Fibroblast of pulmonary artery (primary cell): ENCODE data around the gene ACOT11.
"Not testable (repeated sequence)": the region's sequence is repeated elsewhere in the genome, so short reads cannot be mapped to it uniquely, and the experiment has no call there.

Source experiments
- DNase-seq: peaks from one replicate; pipeline ENCODE4 v3.0.0-alpha.2; 2010; ENCODE audit warnings: low read depth
- H3K4me3 ChIP-seq: replicated peaks from 2 replicates; pipeline ENCODE4 v1.5.1; 2011; ENCODE audit warnings: low read depth, mild to moderate bottlenecking, control low read depth, low read length, moderate library complexity
- CTCF ChIP-seq: IDR thresholded peaks from 2 replicates; pipeline ENCODE4 v1.5.1; 2011; ENCODE audit warnings: mild to moderate bottlenecking, control low read depth, low read length, inconsistent platforms; ENCODE audit errors: missing control alignments

Gene ACOT11

GRCh38 chr1:54502342-54502741 lies 45.7 kb upstream of the ACOT11 start:
- H3K4me3 ChIP-seq = no peak overlapping the region
- no peak for DNase-seq
- TF ChIP-seq CTCF = no peak

- TF ChIP-seq CTCF = no peak
- H3K4me3 ChIP-seq = no peak overlapping the region
- no peak for DNase-seq
Observed at GRCh38 chr1:54506594-54506993, 41.4 kb upstream of the ACOT11 start.

- DNase-seq = no peak
- TF ChIP-seq CTCF = no peak
- no peak overlapping the region for H3K4me3 ChIP-seq
Observed at GRCh38 chr1:54507033-54507870, 40.8 kb upstream of the ACOT11 start.

- no peak for TF ChIP-seq CTCF
- no peak overlapping the region for H3K4me3 ChIP-seq
- no peak for DNase-seq
Observed at GRCh38 chr1:54510715-54511270, 37.2 kb upstream of the ACOT11 start.

GRCh38 chr1:54513921-54514580 lies 34.0 kb upstream of the ACOT11 start:
- not testable (repeated sequence) for H3K4me3 ChIP-seq

GRCh38 chr1:54516249-54516920 lies 31.6 kb upstream of the ACOT11 start:
- no peak for TF ChIP-seq CTCF
- H3K4me3 ChIP-seq = no peak overlapping the region
- no peak for DNase-seq

More at GRCh38 chr1:54513921-54514580, 34.0 kb upstream of the ACOT11 start:
- not testable (repeated sequence) for DNase-seq

- DNase-seq = no peak
- H3K4me3 ChIP-seq = no peak overlapping the region
- no peak for TF ChIP-seq CTCF
Observed at GRCh38 chr1:54517496-54517895, 30.5 kb upstream of the ACOT11 start.
